ENCODE results near the gene MAP3K7. TPM values are rescaled to one million over a fixed set of nuclear protein-coding genes. Genes with fewer than 3 reads are reported as not detected.
A peak's percentile ranks its signal among the peaks of the same experiment; 100 is the strongest.

MAP3K7 gene
- polyA plus RNA-seq, 4 donors: 7.3 to 28.6 (median 10.2) TPM

GRCh38 chr6:90610301-90610750, 23.5 kb upstream of the MAP3K7 start:
- peak overlapping the region in 2 of 3 donors; percentile 68 to 80 for H3K27ac ChIP-seq (ENCODE audit: low read depth in 1 of 3, low read length in 2 of 3)
- peak in 1 of 2 donors; percentile 21 for DNase-seq
- no peaks in the 10 kb centered on the region for H3K36me3 ChIP-seq (ENCODE audit: control insufficient read depth in 3 of 3, insufficient read depth in 2 of 3, low read depth in 1 of 3, low read length in 3 of 3)
- H3K27me3 ChIP-seq (ENCODE audit: control insufficient read depth in 3 of 3, insufficient read depth in 3 of 3, low read length in 3 of 3): peaks cover 0 to 34% (median 7%) of the 10 kb centered on the region in 3 donors
- WGBS, 3 donors: 5 to 11% (median 10%) methylated on average over 22 of the region's 22 CpGs
- H3K9me3 ChIP-seq (ENCODE audit: control insufficient read depth in 2 of 2, insufficient read depth in 1 of 2, low read depth in 1 of 2, low read length in 1 of 2): no peaks in the 10 kb centered on the region
- peak overlapping the region in 2 of 3 donors; percentile 56 for H3K4me3 ChIP-seq (ENCODE audit: low read depth in 1 of 3, low read length in 3 of 3)
- peaks cover 0 to 4% (median 0%) of the 10 kb centered on the region in 3 donors for H3K4me1 ChIP-seq (ENCODE audit: control insufficient read depth in 3 of 3, insufficient read depth in 2 of 3, low read depth in 1 of 3, low read length in 2 of 3)
- FAIRE-seq: no peak

DNA sequence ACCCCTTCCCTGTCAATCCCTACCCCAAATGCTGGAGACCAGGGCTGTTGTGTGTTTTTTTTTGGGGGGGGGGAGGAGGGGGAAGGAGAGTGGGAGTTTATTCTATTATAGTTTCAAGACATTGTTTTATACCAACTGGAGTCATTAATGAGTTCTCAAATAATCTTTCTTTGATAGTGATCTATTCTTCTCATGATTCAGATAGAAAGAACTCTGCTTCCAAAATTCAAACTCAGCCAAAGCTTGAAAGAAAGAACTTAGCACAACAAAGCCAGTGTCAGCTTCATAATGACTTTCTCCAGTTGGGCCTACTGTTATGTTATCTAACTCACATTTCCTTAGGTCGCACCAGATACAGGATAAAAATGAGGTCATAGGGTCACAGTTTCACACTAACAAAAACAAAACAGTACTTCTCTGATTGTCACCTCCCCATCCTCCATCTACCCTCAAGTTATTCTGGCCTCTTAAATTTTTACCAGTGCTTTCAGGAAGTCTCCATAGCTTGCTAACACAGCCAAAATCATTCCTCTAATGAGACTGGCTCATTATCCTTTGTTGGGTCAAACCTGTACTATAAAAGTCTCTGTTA, 19.0 kb upstream of the MAP3K7 start:
- H3K4me1 ChIP-seq (ENCODE audit: control insufficient read depth in 3 of 3, insufficient read depth in 2 of 3, low read depth in 1 of 3, low read length in 2 of 3): no peaks in the 10 kb centered on the region
- FAIRE-seq (no peak), DNase-seq (no peak)
- H3K36me3 ChIP-seq (ENCODE audit: control insufficient read depth in 3 of 3, insufficient read depth in 2 of 3, low read depth in 1 of 3, low read length in 3 of 3): no peaks in the 10 kb centered on the region
- H3K27me3 ChIP-seq (ENCODE audit: control insufficient read depth in 3 of 3, insufficient read depth in 3 of 3, low read length in 3 of 3): peaks cover under 1 to 16% (median 2%) of the 10 kb centered on the region in 3 donors
- WGBS, 3 donors: 29 to 51% (median 37%) methylated on average over 1 of the region's 1 CpG
- no peak overlapping the region for H3K27ac ChIP-seq (ENCODE audit: low read depth in 1 of 3, low read length in 2 of 3)
- H3K9me3 ChIP-seq (ENCODE audit: control insufficient read depth in 2 of 2, insufficient read depth in 1 of 2, low read depth in 1 of 2, low read length in 1 of 2): no peaks in the 10 kb centered on the region
- no peak overlapping the region for H3K4me3 ChIP-seq (ENCODE audit: low read depth in 1 of 3, low read length in 3 of 3)

- no peak overlapping the region for H3K4me3 ChIP-seq (ENCODE audit: low read depth in 1 of 3, low read length in 3 of 3)
- no peak for FAIRE-seq
- no peaks in the 10 kb centered on the region for H3K9me3 ChIP-seq (ENCODE audit: control insufficient read depth in 2 of 2, insufficient read depth in 1 of 2, low read depth in 1 of 2, low read length in 1 of 2)
- DNase-seq: no peak
- WGBS, 3 donors: 37 to 75% (median 42%) methylated on average over 1 of the region's 1 CpG
- peaks cover 0 to 8% (median 2%) of the 10 kb centered on the region in 3 donors for H3K27me3 ChIP-seq (ENCODE audit: control insufficient read depth in 3 of 3, insufficient read depth in 3 of 3, low read length in 3 of 3)
- H3K27ac ChIP-seq (ENCODE audit: low read depth in 1 of 3, low read length in 2 of 3): no peak overlapping the region
- no peaks in the 10 kb centered on the region for H3K36me3 ChIP-seq (ENCODE audit: control insufficient read depth in 3 of 3, insufficient read depth in 2 of 3, low read depth in 1 of 3, low read length in 3 of 3)
- H3K4me1 ChIP-seq (ENCODE audit: control insufficient read depth in 3 of 3, insufficient read depth in 2 of 3, low read depth in 1 of 3, low read length in 2 of 3): no peaks in the 10 kb centered on the region
Measured at GRCh38 chr6:90604546-90604945, 17.7 kb upstream of the MAP3K7 start.

DNA sequence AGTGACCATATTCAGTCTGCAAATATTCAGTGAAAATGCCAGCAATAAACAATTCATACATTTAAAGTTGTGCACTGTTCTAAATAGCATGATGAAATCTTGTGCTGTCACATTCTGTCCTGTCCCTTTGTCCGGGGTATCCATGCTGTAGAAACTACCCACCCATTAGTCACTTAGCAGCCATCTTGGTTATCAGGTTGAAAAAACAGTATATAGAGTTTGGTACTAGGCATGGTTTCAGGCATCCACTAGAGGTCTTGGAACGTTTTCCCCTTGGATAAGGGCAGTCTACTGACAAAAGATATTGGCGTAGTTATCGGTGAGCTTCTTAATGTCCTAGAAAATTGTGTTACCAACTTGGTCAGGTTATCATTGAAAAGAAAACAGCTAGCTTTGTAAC, 12.3 kb upstream of the MAP3K7 start:
- FAIRE-seq (no peak), DNase-seq (no peak)
- Histone ChIP-seq H3K27me3 (ENCODE audit: control insufficient read depth in 3 of 3, insufficient read depth in 3 of 3, low read length in 3 of 3) (peaks cover 0 to 7% (median 3%) of the 10 kb centered on the region in 3 donors), H3K4me3 (ENCODE audit: low read depth in 1 of 3, low read length in 3 of 3) (no peak overlapping the region), H3K9me3 (ENCODE audit: control insufficient read depth in 2 of 2, insufficient read depth in 1 of 2, low read depth in 1 of 2, low read length in 1 of 2) (no peaks in the 10 kb centered on the region), H3K4me1 (ENCODE audit: control insufficient read depth in 3 of 3, insufficient read depth in 2 of 3, low read depth in 1 of 3, low read length in 2 of 3) (no peaks in the 10 kb centered on the region), H3K36me3 (ENCODE audit: control insufficient read depth in 3 of 3, insufficient read depth in 2 of 3, low read depth in 1 of 3, low read length in 3 of 3) (no peaks in the 10 kb centered on the region), H3K27ac (ENCODE audit: low read depth in 1 of 3, low read length in 2 of 3) (no peak overlapping the region)
- WGBS, 3 donors: 69 to 81% (median 72%) methylated on average over 4 of the region's 4 CpGs

GRCh38 chr6:90598192-90598951, 11.5 kb upstream of the MAP3K7 start:
- Histone ChIP-seq H3K27me3 (ENCODE audit: control insufficient read depth in 3 of 3, insufficient read depth in 3 of 3, low read length in 3 of 3) (peaks cover 0 to 7% (median 3%) of the 10 kb centered on the region in 3 donors), H3K36me3 (ENCODE audit: control insufficient read depth in 3 of 3, insufficient read depth in 2 of 3, low read depth in 1 of 3, low read length in 3 of 3) (no peaks in the 10 kb centered on the region), H3K9me3 (ENCODE audit: control insufficient read depth in 2 of 2, insufficient read depth in 1 of 2, low read depth in 1 of 2, low read length in 1 of 2) (no peaks in the 10 kb centered on the region), H3K4me3 (ENCODE audit: low read depth in 1 of 3, low read length in 3 of 3) (no peak overlapping the region), H3K4me1 (ENCODE audit: control insufficient read depth in 3 of 3, insufficient read depth in 2 of 3, low read depth in 1 of 3, low read length in 2 of 3) (no peaks in the 10 kb centered on the region), H3K27ac (ENCODE audit: low read depth in 1 of 3, low read length in 2 of 3) (no peak overlapping the region)
- 52 to 76% (median 60%) methylated on average over 4 of the region's 4 CpGs for WGBS, 3 donors
- DNase-seq (no peak), FAIRE-seq (no peak)

GRCh38 chr6:90596967-90597539, 10.2 kb upstream of the MAP3K7 start:
- Histone ChIP-seq H3K4me3 (ENCODE audit: low read depth in 1 of 3, low read length in 3 of 3) (no peak overlapping the region), H3K4me1 (ENCODE audit: control insufficient read depth in 3 of 3, insufficient read depth in 2 of 3, low read depth in 1 of 3, low read length in 2 of 3) (no peaks in the 10 kb centered on the region), H3K9me3 (ENCODE audit: control insufficient read depth in 2 of 2, insufficient read depth in 1 of 2, low read depth in 1 of 2, low read length in 1 of 2) (no peaks in the 10 kb centered on the region), H3K27me3 (ENCODE audit: control insufficient read depth in 3 of 3, insufficient read depth in 3 of 3, low read length in 3 of 3) (peaks cover 0 to 7% (median 3%) of the 10 kb centered on the region in 3 donors), H3K36me3 (ENCODE audit: control insufficient read depth in 3 of 3, insufficient read depth in 2 of 3, low read depth in 1 of 3, low read length in 3 of 3) (no peaks in the 10 kb centered on the region), H3K27ac (ENCODE audit: low read depth in 1 of 3, low read length in 2 of 3) (no peak overlapping the region)
- FAIRE-seq (no peak), DNase-seq (no peak)
- 46 to 55% (median 48%) methylated on average over 5 of the region's 5 CpGs for WGBS, 3 donors

DNA sequence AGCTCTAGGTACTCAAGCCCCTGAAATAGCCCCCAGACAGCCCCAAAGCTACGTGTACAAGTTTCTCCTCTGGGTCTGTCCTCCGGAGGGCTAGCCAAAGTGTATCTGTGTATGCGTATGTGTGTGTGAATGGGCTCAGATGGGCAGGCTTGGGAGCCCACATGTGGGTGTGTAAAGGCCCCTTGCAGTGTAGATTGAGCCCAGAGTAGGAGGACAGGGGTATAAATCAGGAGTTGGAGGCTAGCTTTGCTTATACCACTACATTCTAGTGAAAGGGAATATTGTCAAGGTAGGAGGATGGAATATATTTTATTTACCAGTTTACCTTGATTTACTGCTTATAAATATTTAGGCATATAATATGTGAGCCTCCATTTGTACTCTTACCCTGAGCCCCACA, 9.0 kb upstream of the MAP3K7 start:
- no peak overlapping the region for H3K27ac ChIP-seq (ENCODE audit: low read depth in 1 of 3, low read length in 2 of 3)
- H3K27me3 ChIP-seq (ENCODE audit: control insufficient read depth in 3 of 3, insufficient read depth in 3 of 3, low read length in 3 of 3): peaks cover 0 to 5% (median 3%) of the 10 kb centered on the region in 3 donors
- H3K4me1 ChIP-seq (ENCODE audit: control insufficient read depth in 3 of 3, insufficient read depth in 2 of 3, low read depth in 1 of 3, low read length in 2 of 3): no peaks in the 10 kb centered on the region
- H3K4me3 ChIP-seq (ENCODE audit: low read depth in 1 of 3, low read length in 3 of 3): no peak overlapping the region
- 58 to 62% (median 60%) methylated on average over 3 of the region's 3 CpGs for WGBS, 3 donors
- DNase-seq (no peak), FAIRE-seq (no peak)
- no peaks in the 10 kb centered on the region for H3K9me3 ChIP-seq (ENCODE audit: control insufficient read depth in 2 of 2, insufficient read depth in 1 of 2, low read depth in 1 of 2, low read length in 1 of 2)
- H3K36me3 ChIP-seq (ENCODE audit: control insufficient read depth in 3 of 3, insufficient read depth in 2 of 3, low read depth in 1 of 3, low read length in 3 of 3): no peaks in the 10 kb centered on the region

GRCh38 chr6:90586546-90586835, 381 bp downstream of the MAP3K7 start:
- Histone ChIP-seq H3K4me3 (ENCODE audit: low read depth in 1 of 3, low read length in 3 of 3) (peak overlapping the region; percentile 89 to 99 (median 94)), H3K9me3 (ENCODE audit: control insufficient read depth in 2 of 2, insufficient read depth in 1 of 2, low read depth in 1 of 2, low read length in 1 of 2) (no peaks in the 10 kb centered on the region), H3K36me3 (ENCODE audit: control insufficient read depth in 3 of 3, insufficient read depth in 2 of 3, low read depth in 1 of 3, low read length in 3 of 3) (no peaks in the 10 kb centered on the region), H3K27ac (ENCODE audit: low read depth in 1 of 3, low read length in 2 of 3) (peak overlapping the region; percentile 79 to 94 (median 90)), H3K27me3 (ENCODE audit: control insufficient read depth in 3 of 3, insufficient read depth in 3 of 3, low read length in 3 of 3) (no peaks in the 10 kb centered on the region), H3K4me1 (ENCODE audit: control insufficient read depth in 3 of 3, insufficient read depth in 2 of 3, low read depth in 1 of 3, low read length in 2 of 3) (peaks cover 0 to 8% (median 0%) of the 10 kb centered on the region in 3 donors)
- 0 to 1% (median 0%) methylated on average over 18 of the region's 18 CpGs for WGBS, 3 donors
- DNase-seq (no peak), FAIRE-seq (no peak)
